ENCODE data around the gene F2R. TPM values are rescaled to one million over a fixed set of nuclear protein-coding genes. Genes with fewer than 3 reads are reported as not detected.

Gene F2R
- total RNA-seq, 1 donor from 2014 or later, result 53.8 TPM

GRCh38 chr5:76692274-76692540, 23.7 kb upstream of the F2R start:
- H3K9ac ChIP-seq, result no peak overlapping the region
- H3K4me1 Mint-ChIP-seq, result peaks cover 16% of the 10 kb centered on the region
- H4K20me1 ChIP-seq (ENCODE audit: low read depth), result no peaks in the 10 kb centered on the region
- H3K27ac ChIP-seq, result no peak overlapping the region
- H2AFZ ChIP-seq (replicated peaks), result no peak overlapping the region
- no peaks in the 10 kb centered on the region for H3K79me2 ChIP-seq (ENCODE audit: low read depth)
- TF ChIP-seq CTCF (IDR thresholded peaks at IDR 0.05) (no peak), EZH2 (IDR thresholded peaks at IDR 0.05) (no peak), EZH2phosphoT487 (IDR thresholded peaks at IDR 0.05) (no peak)
- no peaks in the 10 kb centered on the region for H3K9me3 ChIP-seq (ENCODE audit: low read depth)
- no peaks in the 10 kb centered on the region for H3K27me3 ChIP-seq
- H3K4me3 Mint-ChIP-seq, result no peak overlapping the region
- no peak overlapping the region for H3K27ac Mint-ChIP-seq
- H3K36me3 Mint-ChIP-seq, result peaks cover 15% of the 10 kb centered on the region
- H3K4me2 ChIP-seq, result no peak overlapping the region
- no peak for DNase-seq (ENCODE audit: low spot score)
- peaks cover 2% of the 10 kb centered on the region for H3K9me3 Mint-ChIP-seq
- H3K4me3 ChIP-seq, result no peak overlapping the region
- no peaks in the 10 kb centered on the region for H3K36me3 ChIP-seq
- no peaks in the 10 kb centered on the region for H3F3A ChIP-seq (ENCODE audit: low read depth)
- no peaks in the 10 kb centered on the region for H3K4me1 ChIP-seq
- no peaks in the 10 kb centered on the region for H3K27me3 Mint-ChIP-seq (ENCODE audit: insufficient read depth, low read depth)

DNA sequence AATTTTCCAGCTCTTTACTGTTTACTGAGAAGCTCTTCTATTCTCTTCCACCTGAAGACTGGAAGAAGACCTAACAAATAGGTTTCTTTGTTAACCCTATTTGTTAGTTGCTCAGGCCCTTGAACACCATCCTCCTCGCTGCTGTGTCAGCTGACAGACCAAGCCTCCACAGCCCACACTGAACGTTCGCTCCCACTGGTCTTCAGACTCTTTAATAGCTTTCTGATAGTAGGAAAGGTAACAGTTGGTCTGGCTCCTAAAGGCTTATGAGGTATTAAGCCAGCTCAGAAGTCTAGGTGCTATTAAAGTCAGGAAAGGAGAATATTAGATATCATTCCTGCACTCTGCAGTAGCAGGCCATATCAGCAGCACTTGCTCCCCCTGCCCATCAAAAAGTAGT, 23.3 kb upstream of the F2R start:
- TF ChIP-seq CTCF (IDR thresholded peaks at IDR 0.05) (no peak), EZH2phosphoT487 (IDR thresholded peaks at IDR 0.05) (no peak), EZH2 (IDR thresholded peaks at IDR 0.05) (no peak)
- H3K27ac Mint-ChIP-seq, result no peak overlapping the region
- Histone ChIP-seq H3K79me2 (ENCODE audit: low read depth) (no peaks in the 10 kb centered on the region), H3K9me3 (ENCODE audit: low read depth) (no peaks in the 10 kb centered on the region), H3F3A (ENCODE audit: low read depth) (no peaks in the 10 kb centered on the region), H3K4me1 (no peaks in the 10 kb centered on the region), H3K27me3 (no peaks in the 10 kb centered on the region), H2AFZ (replicated peaks) (no peak overlapping the region), H3K36me3 (no peaks in the 10 kb centered on the region), H3K27ac (no peak overlapping the region), H3K4me3 (no peak overlapping the region), H4K20me1 (ENCODE audit: low read depth) (no peaks in the 10 kb centered on the region), H3K4me2 (no peak overlapping the region), H3K9ac (no peak overlapping the region)
- H3K4me1 Mint-ChIP-seq, result peaks cover 16% of the 10 kb centered on the region
- H3K36me3 Mint-ChIP-seq, result peaks cover 14% of the 10 kb centered on the region
- no peak for DNase-seq (ENCODE audit: low spot score)
- H3K4me3 Mint-ChIP-seq, result no peak overlapping the region
- peaks cover 2% of the 10 kb centered on the region for H3K9me3 Mint-ChIP-seq
- no peaks in the 10 kb centered on the region for H3K27me3 Mint-ChIP-seq (ENCODE audit: insufficient read depth, low read depth)

- Mint-ChIP-seq H3K27me3 (ENCODE audit: insufficient read depth, low read depth) (no peaks in the 10 kb centered on the region), H3K27ac (no peak overlapping the region)
Observed at GRCh38 chr5:76693141-76693540, 22.8 kb upstream of the F2R start.

More at GRCh38 chr5:76693141-76693540, 22.8 kb upstream of the F2R start:
- H3K9ac ChIP-seq, result no peak overlapping the region
- no peaks in the 10 kb centered on the region for H4K20me1 ChIP-seq (ENCODE audit: low read depth)
- H3K4me2 ChIP-seq, result no peak overlapping the region
- no peak overlapping the region for H2AFZ ChIP-seq (replicated peaks)
- peaks cover 16% of the 10 kb centered on the region for H3K4me1 Mint-ChIP-seq
- no peak overlapping the region for H3K27ac ChIP-seq
- H3K9me3 ChIP-seq (ENCODE audit: low read depth), result no peaks in the 10 kb centered on the region
- no peaks in the 10 kb centered on the region for H3K4me1 ChIP-seq
- no peaks in the 10 kb centered on the region for H3K36me3 ChIP-seq
- no peak for DNase-seq (ENCODE audit: low spot score)
- TF ChIP-seq EZH2phosphoT487 (IDR thresholded peaks at IDR 0.05), result no peak
- no peak for TF ChIP-seq CTCF (IDR thresholded peaks at IDR 0.05)
- TF ChIP-seq EZH2 (IDR thresholded peaks at IDR 0.05), result no peak
- H3K27me3 ChIP-seq, result no peaks in the 10 kb centered on the region
- no peak overlapping the region for H3K4me3 Mint-ChIP-seq
- no peaks in the 10 kb centered on the region for H3K9me3 Mint-ChIP-seq
- H3F3A ChIP-seq (ENCODE audit: low read depth), result no peaks in the 10 kb centered on the region
- no peak overlapping the region for H3K4me3 ChIP-seq
- peaks cover 14% of the 10 kb centered on the region for H3K36me3 Mint-ChIP-seq
- no peaks in the 10 kb centered on the region for H3K79me2 ChIP-seq (ENCODE audit: low read depth)
